Measurements from ENCODE around the gene USF2. TPM values are rescaled to one million over a fixed set of nuclear protein-coding genes. Genes with fewer than 3 reads are reported as not detected.
"Not testable (repeated sequence)": the region's sequence is repeated elsewhere in the genome, so short reads cannot be mapped to it uniquely, and the experiment has no call there.

The USF2 gene
- total RNA-seq, 1 experiment from 2014 or later = 123 TPM

DNA sequence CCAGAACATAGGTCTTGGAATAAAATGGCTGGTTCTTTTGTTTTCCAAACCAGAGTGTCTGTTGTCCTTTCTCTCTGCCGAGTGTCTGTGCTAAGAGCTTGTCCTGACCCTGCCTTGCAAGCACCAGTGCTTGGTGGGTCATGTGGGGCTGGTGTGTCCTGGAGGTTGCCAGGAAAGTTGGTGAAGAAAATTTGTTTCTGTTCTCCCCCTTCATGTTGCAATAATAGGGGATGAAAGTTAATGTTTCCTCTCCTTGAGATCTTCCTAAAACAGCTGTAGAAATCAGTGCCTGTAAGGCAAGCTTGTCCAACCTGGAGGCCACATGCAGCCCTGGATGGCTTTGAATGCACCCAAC, 16.3 kb downstream of the USF2 start:
- Histone ChIP-seq H4K91ac (ENCODE audit: insufficient read length, low read depth, low read length) (no peak overlapping the region), H2BK15ac (ENCODE audit: low read depth, low read length) (no peak overlapping the region), H4K5ac (ENCODE audit: insufficient read length, low read depth, low read length) (no peak overlapping the region), H2AFZ (ENCODE audit: low read length) (peak overlapping the region; percentile 59), H3K4ac (ENCODE audit: low read depth, low read length) (no peak overlapping the region), H3K23ac (ENCODE audit: insufficient read length, low read depth, low read length) (no peak overlapping the region), H3K23me2 (ENCODE audit: insufficient read length, low read depth, low read length, poor library complexity, severe bottlenecking) (peaks cover 6% of the 10 kb centered on the region), H3K9ac (ENCODE audit: extremely low read depth, insufficient read length, low read length) (no peak overlapping the region), H3K79me2 (ENCODE audit: insufficient read depth, low read length) (no peaks in the 10 kb centered on the region), H3K56ac (ENCODE audit: insufficient read length, low read depth, low read length) (no peak overlapping the region), H3K4me2 (ENCODE audit: insufficient read depth, insufficient read length, low read length) (peak overlapping the region; percentile 35), H2AK5ac (ENCODE audit: insufficient read length, low read length) (no peak overlapping the region), H2BK12ac (ENCODE audit: insufficient read length, low read depth, low read length) (no peak overlapping the region), H3K27ac (ENCODE audit: insufficient read length, low read depth, low read length) (no peak overlapping the region), H3K27me3 (ENCODE audit: insufficient read depth, low read length) (no peaks in the 10 kb centered on the region), H2BK5ac (ENCODE audit: insufficient read length, low read length) (no peak overlapping the region), H3K14ac (ENCODE audit: insufficient read depth, low read length) (0 out of 2 replicates have a peak overlapping the region, but pooled peaks have one; percentile 63), H2BK20ac (ENCODE audit: low read depth, low read length, poor library complexity, severe bottlenecking) (no peak overlapping the region), H3K79me1 (ENCODE audit: insufficient read depth, low read depth, low read length, poor library complexity, severe bottlenecking) (no peaks in the 10 kb centered on the region), H2BK120ac (ENCODE audit: low read depth, low read length, poor library complexity, severe bottlenecking) (no peak overlapping the region), H4K8ac (replicated peaks; ENCODE audit: insufficient read length, low read depth, low read length) (peak overlapping the region; percentile 82), H3K18ac (ENCODE audit: insufficient read length, low read depth, low read length) (no peak overlapping the region), H3T11ph (ENCODE audit: low read length) (no peak overlapping the region), H3K4me1 (ENCODE audit: insufficient read depth, low read length) (no peaks in the 10 kb centered on the region; the same call in 1 of the 2 replicates), H4K20me1 (ENCODE audit: control insufficient read depth, insufficient read depth, insufficient read length) (no peaks in the 10 kb centered on the region), H3K9me3 (ENCODE audit: control insufficient read depth, low read depth, low read length) (no peaks in the 10 kb centered on the region)
- Mint-ChIP-seq H3K9me3 (no peaks in the 10 kb centered on the region), H3K27ac (no peak overlapping the region; a peak in 2 of 7 replicates), H3K36me3 (ENCODE audit: insufficient read depth in 1 of 3, low read depth in 3 of 3) (no peaks in the 10 kb centered on the region), H3K4me3 (no peak overlapping the region), H3K4me1 (peaks cover 11 to 24% of the 10 kb centered on the region in 2 experiments), H3K27me3 (ENCODE audit: low read depth) (peaks cover 20% of the 10 kb centered on the region)
- no peak for DNase-seq
- WGBS (ENCODE audit: extremely low coverage, insufficient read length, low lambda C conversion rate) = no CpG with 5 or more reads among the region's 1 CpG
- TF ChIP-seq, protein P1, sequence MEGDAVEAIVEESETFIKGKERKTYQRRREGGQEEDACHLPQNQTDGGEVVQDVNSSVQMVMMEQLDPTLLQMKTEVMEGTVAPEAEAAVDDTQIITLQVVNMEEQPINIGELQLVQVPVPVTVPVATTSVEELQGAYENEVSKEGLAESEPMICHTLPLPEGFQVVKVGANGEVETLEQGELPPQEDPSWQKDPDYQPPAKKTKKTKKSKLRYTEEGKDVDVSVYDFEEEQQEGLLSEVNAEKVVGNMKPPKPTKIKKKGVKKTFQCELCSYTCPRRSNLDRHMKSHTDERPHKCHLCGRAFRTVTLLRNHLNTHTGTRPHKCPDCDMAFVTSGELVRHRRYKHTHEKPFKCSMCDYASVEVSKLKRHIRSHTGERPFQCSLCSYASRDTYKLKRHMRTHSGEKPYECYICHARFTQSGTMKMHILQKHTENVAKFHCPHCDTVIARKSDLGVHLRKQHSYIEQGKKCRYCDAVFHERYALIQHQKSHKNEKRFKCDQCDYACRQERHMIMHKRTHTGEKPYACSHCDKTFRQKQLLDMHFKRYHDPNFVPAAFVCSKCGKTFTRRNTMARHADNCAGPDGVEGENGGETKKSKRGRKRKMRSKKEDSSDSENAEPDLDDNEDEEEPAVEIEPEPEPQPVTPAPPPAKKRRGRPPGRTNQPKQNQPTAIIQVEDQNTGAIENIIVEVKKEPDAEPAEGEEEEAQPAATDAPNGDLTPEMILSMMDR (conservative IDR thresholded peaks at IDR 0.05) = no peak

DNA sequence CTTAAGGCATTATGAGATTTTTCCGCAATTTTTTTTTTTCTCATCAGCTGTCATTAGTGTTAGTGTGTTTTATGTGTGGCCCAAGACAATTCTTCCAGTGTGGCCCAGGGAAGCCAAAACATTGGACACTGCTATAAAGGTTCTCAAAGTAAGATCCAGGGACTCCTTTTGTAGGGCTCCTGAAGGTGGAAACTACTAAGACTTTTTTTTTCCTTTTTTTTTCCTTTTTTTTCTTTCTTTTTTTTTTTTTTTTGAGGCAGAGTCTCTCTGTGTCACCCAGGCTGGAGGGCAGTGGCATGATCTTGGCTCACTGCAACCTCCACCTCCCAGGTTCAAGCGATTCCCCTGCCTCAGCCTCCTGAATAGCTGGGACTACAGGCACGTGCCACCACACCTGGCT, 16.7 kb downstream of the USF2 start:
- H3K18ac ChIP-seq (ENCODE audit: insufficient read length, low read depth, low read length); H3K27ac Mint-ChIP-seq; H2BK5ac ChIP-seq (ENCODE audit: insufficient read length, low read length); H2AFZ ChIP-seq (ENCODE audit: low read length); H3K4ac ChIP-seq (ENCODE audit: low read depth, low read length); H3K36me3 Mint-ChIP-seq (ENCODE audit: insufficient read depth in 1 of 3, low read depth in 3 of 3); H3K4me1 ChIP-seq (ENCODE audit: insufficient read depth, low read length); H2AK5ac ChIP-seq (ENCODE audit: insufficient read length, low read length); H4K91ac ChIP-seq (ENCODE audit: insufficient read length, low read depth, low read length); H3K79me2 ChIP-seq (ENCODE audit: insufficient read depth, low read length); H3K9me3 Mint-ChIP-seq; H3K27ac ChIP-seq (ENCODE audit: insufficient read length, low read depth, low read length); H3K4me3 Mint-ChIP-seq; H3K27me3 ChIP-seq (ENCODE audit: insufficient read depth, low read length); H3K4me2 ChIP-seq (ENCODE audit: insufficient read depth, insufficient read length, low read length); H3K9ac ChIP-seq (ENCODE audit: extremely low read depth, insufficient read length, low read length); H4K5ac ChIP-seq (ENCODE audit: insufficient read length, low read depth, low read length); H3K23me2 ChIP-seq (ENCODE audit: insufficient read length, low read depth, low read length, poor library complexity, severe bottlenecking); H3K23ac ChIP-seq (ENCODE audit: insufficient read length, low read depth, low read length); H4K8ac ChIP-seq (replicated peaks; ENCODE audit: insufficient read length, low read depth, low read length); H2BK15ac ChIP-seq (ENCODE audit: low read depth, low read length); H3K79me1 ChIP-seq (ENCODE audit: insufficient read depth, low read depth, low read length, poor library complexity, severe bottlenecking); H3K9me3 ChIP-seq (ENCODE audit: control insufficient read depth, low read depth, low read length); H4K20me1 ChIP-seq (ENCODE audit: control insufficient read depth, insufficient read depth, insufficient read length); H2BK20ac ChIP-seq (ENCODE audit: low read depth, low read length, poor library complexity, severe bottlenecking); H2BK120ac ChIP-seq (ENCODE audit: low read depth, low read length, poor library complexity, severe bottlenecking); DNase-seq; H2BK12ac ChIP-seq (ENCODE audit: insufficient read length, low read depth, low read length); H3K14ac ChIP-seq (ENCODE audit: insufficient read depth, low read length); H3K56ac ChIP-seq (ENCODE audit: insufficient read length, low read depth, low read length); H3T11ph ChIP-seq (ENCODE audit: low read length): not testable (repeated sequence)
- peaks cover 20% of the 10 kb centered on the region for H3K27me3 Mint-ChIP-seq (ENCODE audit: low read depth)
- peaks cover 12 to 25% of the 10 kb centered on the region in 2 experiments for H3K4me1 Mint-ChIP-seq
- WGBS (ENCODE audit: extremely low coverage, insufficient read length, low lambda C conversion rate) = no CpG with 5 or more reads among the region's 3 CpGs
